HG03095 (cell line): ENCODE results near the gene HDLBP.

ENCODE experiments used
- ATAC-seq: cut with Tn5 transposase; IDR thresholded peaks from one replicate; pipeline ENCODE4 v1.9.1; 2021; ENCODE audit warnings: moderate library complexity; ENCODE audit not compliant: unreplicated experiment

Gene HDLBP

GRCh38 chr2:241214766-241215165, 100.7 kb downstream of the HDLBP start:
- no peak for ATAC-seq

DNA sequence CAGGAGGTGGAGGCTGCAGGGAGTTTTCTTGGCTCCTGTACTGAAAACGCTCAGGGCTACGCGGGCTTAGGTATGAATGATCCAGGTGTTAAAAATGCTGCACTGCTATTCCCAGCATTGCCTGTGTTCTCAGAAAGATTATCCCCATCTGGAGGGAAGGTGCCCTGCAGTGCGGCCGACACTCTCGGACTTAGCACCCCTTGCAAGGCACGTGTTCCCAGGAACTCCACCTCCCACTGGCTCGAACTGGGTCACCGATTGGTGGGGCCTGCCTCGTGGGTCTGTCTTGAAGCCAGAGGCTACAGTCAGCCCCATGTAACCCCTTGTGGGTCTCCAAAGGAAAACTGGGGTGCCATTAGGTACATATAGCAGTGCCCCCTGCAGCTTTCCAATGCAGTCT, 101.3 kb downstream of the HDLBP start:
- ATAC-seq, result no peak

GRCh38 chr2:241213567-241213966, 101.9 kb downstream of the HDLBP start:
- no peak for ATAC-seq

DNA sequence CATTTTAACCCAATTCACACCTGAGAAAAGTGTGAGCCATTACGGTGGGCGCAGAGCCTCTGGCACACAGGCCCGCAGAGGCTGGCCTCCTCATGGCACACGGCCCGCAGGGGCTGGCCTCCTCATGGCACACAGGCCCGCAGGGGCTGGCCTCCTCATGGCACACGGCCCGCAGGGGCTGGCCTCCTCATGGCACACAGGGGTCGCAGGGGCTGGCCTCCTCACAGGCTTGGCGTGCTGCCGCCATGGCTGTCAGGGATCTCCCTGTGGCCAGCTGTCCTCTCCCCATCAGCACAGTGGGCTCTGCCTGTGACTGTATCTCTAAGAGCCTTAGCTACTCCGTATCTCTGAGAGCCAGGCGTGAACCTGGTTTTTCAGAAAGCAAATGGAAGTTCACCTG, 102.4 kb downstream of the HDLBP start:
- no peak for ATAC-seq

DNA sequence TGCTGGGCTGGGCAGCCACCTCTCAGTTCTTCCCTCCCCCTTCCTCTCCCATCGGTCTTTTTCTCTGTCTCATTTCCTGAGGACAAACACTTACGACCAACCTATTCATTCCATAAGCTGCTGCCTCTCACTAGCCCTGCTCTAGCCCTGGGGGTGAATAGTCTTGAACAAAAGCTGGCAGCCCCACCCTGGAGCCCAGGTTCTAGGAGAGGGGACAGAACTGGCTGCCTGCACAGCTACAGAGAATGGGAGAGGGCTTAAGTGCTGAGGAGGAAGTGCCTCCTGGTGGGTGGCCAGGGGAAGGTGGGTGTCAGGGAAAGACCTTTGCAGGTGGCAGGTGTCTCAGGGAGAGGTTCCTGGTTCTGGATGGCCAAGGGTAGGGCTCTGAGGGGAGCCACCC, 104.2 kb downstream of the HDLBP start:
- no peak for ATAC-seq

DNA sequence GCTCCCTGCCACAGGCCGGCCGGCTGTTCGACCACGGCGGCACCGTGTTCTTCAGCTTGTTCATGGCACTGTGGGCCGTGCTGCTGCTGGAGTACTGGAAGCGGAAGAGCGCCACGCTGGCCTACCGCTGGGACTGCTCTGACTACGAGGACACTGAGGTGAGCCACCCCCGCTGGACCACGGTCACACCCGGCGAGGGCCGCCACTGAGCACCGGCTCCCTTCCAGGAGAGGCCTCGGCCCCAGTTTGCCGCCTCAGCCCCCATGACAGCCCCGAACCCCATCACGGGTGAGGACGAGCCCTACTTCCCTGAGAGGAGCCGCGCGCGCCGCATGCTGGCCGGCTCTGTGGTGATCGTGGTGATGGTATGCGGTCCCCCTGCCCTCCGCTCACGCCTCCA, 106.2 kb downstream of the HDLBP start:
- no peak for ATAC-seq

DNA sequence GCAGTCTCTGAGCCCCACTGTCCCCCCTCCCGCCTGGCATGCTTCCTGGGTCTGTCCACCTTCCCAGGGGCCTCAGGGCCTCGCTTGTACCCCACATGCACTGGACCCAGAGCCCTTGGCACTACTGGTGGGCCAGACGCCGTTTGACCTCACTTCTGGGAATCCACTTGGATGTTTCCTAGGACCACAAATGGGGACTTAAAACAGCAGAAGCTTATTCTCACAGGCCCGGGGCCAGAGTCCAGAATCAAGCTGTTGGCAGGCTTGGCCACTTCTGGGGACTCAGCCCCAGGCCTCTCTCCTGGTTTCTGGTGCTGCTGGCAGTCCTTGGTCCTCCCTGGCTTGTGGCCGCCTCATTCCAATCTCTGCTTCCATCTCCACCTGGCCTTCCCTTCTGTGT, 107.4 kb downstream of the HDLBP start:
- no peak for ATAC-seq

DNA sequence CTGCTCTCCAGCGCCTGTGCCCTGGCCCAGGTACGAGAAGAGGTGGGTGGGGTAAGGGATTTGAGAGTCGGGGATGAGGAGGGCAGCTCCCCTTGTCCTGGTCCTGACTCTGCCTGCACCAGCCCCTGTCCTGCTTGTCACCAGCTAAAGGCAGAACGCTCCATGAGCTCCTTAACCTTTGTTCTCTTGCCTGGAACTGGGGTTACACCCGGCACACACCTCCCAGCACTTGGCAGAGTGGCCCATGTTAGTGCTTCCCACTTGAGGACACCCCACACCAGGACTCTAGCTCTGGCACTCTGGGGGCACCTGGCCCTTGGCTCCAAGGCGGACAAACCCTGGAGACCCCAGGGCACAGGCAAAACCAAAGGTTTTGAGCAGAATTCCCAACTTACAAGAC, 107.8 kb downstream of the HDLBP start:
- no peak for ATAC-seq

- ATAC-seq, result no peak
Observed at GRCh38 chr2:241207151-241207550, 108.3 kb downstream of the HDLBP start.

DNA sequence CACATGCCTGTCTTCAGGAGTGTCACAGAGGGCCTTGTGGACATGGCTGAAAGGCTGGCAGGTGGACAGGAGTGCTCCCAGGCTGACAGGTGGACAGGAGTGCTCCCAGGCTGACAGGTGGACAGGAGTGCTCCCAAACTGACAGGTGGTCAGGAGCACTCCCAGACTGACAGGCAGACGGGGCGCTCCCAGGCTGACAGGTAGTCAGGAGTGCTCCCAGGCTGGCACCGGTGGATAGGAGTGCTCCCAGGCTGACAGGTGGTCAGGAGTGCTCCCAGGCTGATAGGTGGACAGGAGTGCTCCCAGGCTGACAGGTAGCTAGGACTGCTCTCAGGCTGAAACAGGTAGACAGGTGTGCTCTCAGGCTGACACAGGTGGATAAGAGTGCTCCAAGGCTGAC, 110.4 kb downstream of the HDLBP start:
- ATAC-seq, result no peak

- no peak for ATAC-seq
Observed at GRCh38 chr2:241204490-241204889, 111.0 kb downstream of the HDLBP start.

DNA sequence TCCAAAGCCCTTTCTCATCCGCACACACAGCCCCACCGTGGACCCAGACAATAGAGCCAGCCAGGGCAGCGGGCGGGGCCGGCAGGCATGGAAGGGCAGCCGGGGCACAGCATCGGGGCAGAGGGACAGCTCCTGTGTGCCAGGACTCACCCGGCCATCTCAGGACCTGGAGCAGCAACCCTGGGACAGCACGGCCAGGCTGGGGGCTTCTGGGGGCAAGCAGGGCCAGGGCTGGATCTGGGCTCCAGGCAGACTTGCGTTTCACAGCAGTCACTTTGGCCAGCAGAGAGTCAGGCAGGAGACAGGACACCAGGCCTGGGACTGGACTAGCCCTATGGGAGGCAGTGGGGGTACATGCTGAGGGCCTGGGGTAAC, 111.5 kb downstream of the HDLBP start:
- no peak for ATAC-seq

DNA sequence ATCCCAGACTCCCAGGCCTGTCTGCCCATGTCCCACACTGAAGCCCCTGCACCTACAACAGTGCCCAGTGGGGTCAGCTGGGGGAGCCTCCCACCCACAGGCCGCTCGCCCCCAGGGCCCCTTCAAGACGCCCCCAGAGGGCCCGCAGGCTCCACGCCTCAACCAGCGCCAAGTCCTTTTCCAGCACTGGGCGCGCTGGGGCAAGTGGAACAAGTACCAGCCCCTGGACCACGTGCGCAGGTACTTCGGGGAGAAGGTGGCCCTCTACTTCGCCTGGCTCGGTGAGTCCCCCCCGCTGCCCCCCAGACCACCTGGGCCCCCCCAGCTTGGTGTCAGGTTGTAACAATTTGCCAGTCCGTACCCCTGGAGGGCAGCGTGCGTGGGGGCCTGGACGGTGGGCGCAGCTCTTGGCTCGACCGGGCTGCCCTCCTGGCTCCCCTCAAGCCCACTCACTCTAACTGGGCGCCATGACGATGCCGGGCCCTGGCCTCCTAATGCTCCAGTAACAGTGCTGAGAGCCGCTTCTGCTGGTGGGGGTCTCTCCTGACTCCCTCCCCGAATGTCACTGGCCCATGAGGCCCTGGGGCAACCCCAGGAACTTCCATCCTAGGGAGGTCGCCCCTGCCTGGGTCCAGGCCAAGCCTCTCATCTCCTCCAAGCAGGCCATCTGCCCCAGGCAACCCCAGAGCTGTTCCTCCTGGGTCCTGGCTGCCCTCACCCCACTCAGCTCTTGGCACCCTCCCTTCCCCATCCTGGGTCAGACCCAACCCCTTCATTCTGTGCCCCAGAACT, 112.1 kb downstream of the HDLBP start:
- ATAC-seq, result no peak

- ATAC-seq, result no peak
Observed at GRCh38 chr2:241202681-241203080, 112.8 kb downstream of the HDLBP start.

- no peak for ATAC-seq
Observed at GRCh38 chr2:241202268-241202585, 113.2 kb downstream of the HDLBP start.

- no peak for ATAC-seq
Observed at GRCh38 chr2:241201445-241202267, 113.8 kb downstream of the HDLBP start.

DNA sequence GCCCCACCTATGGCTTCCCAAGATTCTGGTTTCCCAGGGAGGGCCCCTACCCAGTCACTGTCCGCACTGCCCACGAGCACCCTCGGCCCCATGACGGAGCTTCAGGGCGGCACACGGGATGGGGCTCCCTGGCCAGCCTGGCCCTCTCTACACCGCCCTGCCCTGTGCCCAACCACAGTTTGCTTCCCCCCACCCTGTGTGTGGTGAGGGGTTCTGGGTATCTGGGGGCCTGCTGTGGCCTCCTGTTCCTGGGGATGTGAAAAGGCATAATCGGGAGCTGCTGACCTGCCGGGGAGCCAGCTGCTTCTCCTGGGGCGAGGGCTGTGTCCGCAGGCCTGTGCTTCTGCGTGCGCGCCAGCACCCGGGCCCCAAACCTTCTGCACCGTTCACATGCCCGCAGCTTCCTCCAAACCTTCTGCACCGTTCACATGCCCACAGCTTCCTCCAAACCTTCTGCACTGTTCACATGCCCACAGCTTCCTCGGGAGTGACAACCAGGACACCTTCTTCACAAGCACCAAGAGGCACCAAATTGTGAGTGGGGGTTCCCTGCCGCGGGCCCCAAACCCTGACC, 114.6 kb downstream of the HDLBP start:
- ATAC-seq, result no peak

GRCh38 chr2:241199897-241200821, 115.3 kb downstream of the HDLBP start:
- no peak for ATAC-seq

DNA sequence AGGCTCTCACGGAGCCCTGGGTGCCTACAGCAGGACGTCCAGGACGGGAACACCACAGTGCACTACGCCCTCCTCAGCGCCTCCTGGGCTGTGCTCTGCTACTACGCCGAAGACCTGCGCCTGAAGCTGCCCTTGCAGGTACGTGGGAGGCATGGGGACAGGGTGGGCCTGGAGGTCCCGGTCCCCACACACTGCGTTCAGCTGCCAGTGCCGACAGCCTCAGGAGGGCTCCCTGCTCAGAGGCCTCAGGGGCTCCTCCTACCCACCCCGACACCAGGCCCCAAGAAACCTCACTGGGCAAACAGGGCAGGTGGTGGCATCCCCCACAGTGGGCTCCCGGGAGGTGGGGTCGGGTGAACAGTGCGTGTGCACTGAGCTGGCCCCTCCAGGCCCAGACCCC, 116.2 kb downstream of the HDLBP start:
- no peak for ATAC-seq

DNA sequence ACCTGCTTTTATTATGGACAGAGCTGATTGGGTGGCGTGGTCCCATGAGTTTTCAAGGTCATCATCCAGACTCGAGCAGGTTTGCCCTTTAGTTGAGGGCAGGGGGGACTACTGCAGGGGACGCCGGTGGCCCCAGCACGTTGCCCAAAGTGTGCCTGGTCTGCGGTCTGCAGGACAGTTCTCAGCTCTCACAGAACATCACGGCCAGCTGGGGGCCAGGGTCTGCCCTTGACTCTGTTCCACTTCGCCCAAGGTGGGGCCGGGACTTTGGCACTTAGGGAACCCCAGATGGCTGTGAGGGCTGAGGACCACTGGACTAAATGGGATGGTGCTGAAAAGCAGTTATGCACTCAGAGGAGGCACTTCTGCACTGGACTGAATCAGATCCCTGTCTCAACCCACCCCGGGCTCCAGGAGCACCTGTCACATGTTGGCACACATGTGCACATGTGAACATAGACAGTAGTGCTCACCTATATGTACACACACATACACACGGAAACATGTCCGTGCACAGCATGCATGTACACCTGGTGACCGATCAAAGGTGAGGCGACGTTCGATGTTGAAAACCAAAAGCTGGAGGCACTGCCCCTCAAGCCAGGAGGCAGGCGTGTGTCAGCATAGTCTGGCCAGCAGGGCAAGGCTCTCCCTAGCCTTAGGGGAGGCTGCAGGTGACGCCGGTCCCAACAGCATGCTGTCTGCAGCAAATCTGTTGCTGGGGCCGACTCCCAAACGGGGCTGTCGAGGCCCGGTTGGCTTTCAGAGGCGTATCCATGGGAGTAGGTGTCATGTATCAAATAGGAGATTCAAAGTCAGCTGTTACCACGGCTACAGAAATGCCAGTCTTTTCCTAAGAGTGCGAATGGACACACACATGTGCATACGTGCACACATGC, 116.8 kb downstream of the HDLBP start:
- no peak for ATAC-seq
